WI38 (cell line): Measurements from ENCODE around the gene FRMD4B.

Source experiments
- H3K4me3 ChIP-seq: 2 replicates; pipeline ENCODE4 v1.5.1; 2011; ENCODE audit warnings: low read depth, mild to moderate bottlenecking, control low read depth, low read length
- CTCF ChIP-seq: IDR thresholded peaks from 2 replicates; pipeline ENCODE4 v1.5.1; 2012; ENCODE audit warnings: low read depth, mild to moderate bottlenecking, control low read depth, low read length

Gene FRMD4B

GRCh38 chr3:69411346-69411745 is 25.5 kb upstream of the FRMD4B start:
- TF ChIP-seq CTCF = no peak
- H3K4me3 ChIP-seq = no peak overlapping the region

- TF ChIP-seq CTCF = peak; percentile 81
- H3K4me3 ChIP-seq = no peak overlapping the region
These were observed 24.4 kb upstream of the FRMD4B start for GRCh38 chr3:69410301-69410700.

GRCh38 chr3:69409831-69410230 is 23.9 kb upstream of the FRMD4B start:
- H3K4me3 ChIP-seq = no peak overlapping the region
- no peak for TF ChIP-seq CTCF

- no peak overlapping the region for H3K4me3 ChIP-seq
- TF ChIP-seq CTCF = no peak
These were observed 23.1 kb upstream of the FRMD4B start for GRCh38 chr3:69409011-69409410.

GRCh38 chr3:69408542-69408941 is 22.7 kb upstream of the FRMD4B start:
- H3K4me3 ChIP-seq = no peak overlapping the region
- TF ChIP-seq CTCF = no peak

- TF ChIP-seq CTCF = no peak
- no peak overlapping the region for H3K4me3 ChIP-seq
These were observed 22.0 kb upstream of the FRMD4B start for GRCh38 chr3:69407908-69408307.

GRCh38 chr3:69406163-69406562 is 20.3 kb upstream of the FRMD4B start:
- no peak overlapping the region for H3K4me3 ChIP-seq
- no peak for TF ChIP-seq CTCF
